ENCODE results near the gene BRAF.

DNA sequence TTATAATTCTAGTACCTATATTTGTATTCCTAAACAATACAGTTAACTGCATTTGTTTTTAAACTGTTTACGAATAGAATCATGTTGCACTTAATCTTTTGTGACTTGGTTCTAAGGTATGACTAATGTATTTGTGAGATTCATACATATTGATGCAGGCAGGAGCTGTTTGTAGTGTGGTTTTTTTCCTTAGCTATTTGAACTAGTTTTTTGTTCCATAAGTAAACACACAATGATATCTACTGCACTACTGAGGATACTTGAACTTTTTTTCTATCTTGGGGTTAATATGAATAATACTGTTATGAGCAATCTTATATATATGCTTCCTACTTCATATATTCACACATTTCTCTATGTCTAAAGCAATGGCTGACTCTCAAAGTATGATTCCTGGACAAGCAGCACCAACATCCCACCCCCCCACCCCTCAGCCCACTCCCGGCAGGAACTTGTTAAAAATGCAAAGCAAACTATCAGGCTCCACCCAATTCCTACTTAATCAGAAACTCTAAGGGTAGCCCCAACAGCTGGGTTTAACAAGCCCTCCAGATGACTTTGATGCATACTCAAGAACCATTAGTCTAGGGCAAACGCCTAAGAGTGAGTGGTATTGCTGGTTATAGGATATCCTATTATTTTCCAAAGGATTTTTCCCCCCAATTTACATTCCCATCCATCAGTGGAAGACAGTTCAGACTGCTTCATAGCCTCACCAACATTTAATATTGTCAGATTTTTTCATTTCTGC, 25.8 kb downstream of the BRAF start:
- TF ChIP-seq EZH2phosphoT487 (IDR thresholded peaks at IDR 0.05; ENCODE audit: low read length): no peak
- TF ChIP-seq, protein P1, sequence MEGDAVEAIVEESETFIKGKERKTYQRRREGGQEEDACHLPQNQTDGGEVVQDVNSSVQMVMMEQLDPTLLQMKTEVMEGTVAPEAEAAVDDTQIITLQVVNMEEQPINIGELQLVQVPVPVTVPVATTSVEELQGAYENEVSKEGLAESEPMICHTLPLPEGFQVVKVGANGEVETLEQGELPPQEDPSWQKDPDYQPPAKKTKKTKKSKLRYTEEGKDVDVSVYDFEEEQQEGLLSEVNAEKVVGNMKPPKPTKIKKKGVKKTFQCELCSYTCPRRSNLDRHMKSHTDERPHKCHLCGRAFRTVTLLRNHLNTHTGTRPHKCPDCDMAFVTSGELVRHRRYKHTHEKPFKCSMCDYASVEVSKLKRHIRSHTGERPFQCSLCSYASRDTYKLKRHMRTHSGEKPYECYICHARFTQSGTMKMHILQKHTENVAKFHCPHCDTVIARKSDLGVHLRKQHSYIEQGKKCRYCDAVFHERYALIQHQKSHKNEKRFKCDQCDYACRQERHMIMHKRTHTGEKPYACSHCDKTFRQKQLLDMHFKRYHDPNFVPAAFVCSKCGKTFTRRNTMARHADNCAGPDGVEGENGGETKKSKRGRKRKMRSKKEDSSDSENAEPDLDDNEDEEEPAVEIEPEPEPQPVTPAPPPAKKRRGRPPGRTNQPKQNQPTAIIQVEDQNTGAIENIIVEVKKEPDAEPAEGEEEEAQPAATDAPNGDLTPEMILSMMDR (IDR thresholded peaks at IDR 0.05; ENCODE audit: low read length): no peak

All from MM.1S (cell line).